GM12878 (cell line): ENCODE results near the gene GTSE1. TPM values are rescaled to one million over a fixed set of nuclear protein-coding genes. Genes with fewer than 3 reads are reported as not detected.

Experiments used
- ATAC-seq: fragments of 200-7000 bp; cut with Tn5 transposase; 3 replicates; pipeline ENCODE4 v1.9.1; 2020; ENCODE audit warnings: mild to moderate bottlenecking, moderate library complexity
- BruUV-seq: library from RNA; stranded (reverse); fragments of 400-500 nt; replicated peaks from 2 replicates; lab custom pipeline; 2021; lab: Mats Ljungman, UMichigan
- CTCF ChIA-PET: fragments of 300-600 bp; sonication (Branson Sonifier 250); formaldehyde crosslinking; extraction: SDS; loops from one replicate; lab custom pipeline; 2021; ENCODE audit warnings: inconsistent platforms; lab: Yijun Ruan, JAX
- POLR2A ChIA-PET: fragments of 350-600 bp; formaldehyde crosslinking; extraction: SDS; loops from one replicate; lab custom pipeline; 2021; ENCODE audit warnings: inconsistent platforms; lab: Charles Lee
- RAD21 ChIA-PET: fragments of 300-600 bp; sonication (Branson Sonifier 250); formaldehyde crosslinking; loops from one replicate; lab custom pipeline; 2023; ENCODE audit warnings: antibody characterized with exemption; ENCODE audit not compliant: unreplicated experiment; lab: Charles Lee
- SMC1A ChIA-PET: fragments of 300-600 bp; sonication (Branson Sonifier 250); formaldehyde crosslinking; loops from one replicate; lab custom pipeline; 2023; ENCODE audit not compliant: unreplicated experiment, uncharacterized antibody; lab: Charles Lee
- DNase-seq: peaks from one replicate; pipeline ENCODE4 v3.0.0-alpha.2; 2011; ENCODE audit warnings: low read depth, low spot score
- FAIRE-seq: peaks from 3 replicates; lab custom pipeline; 2011; peaks lifted over from hg19 to GRCh38; lab: Jason Lieb, UNC
- H2AFZ ChIP-seq: 2 replicates; pipeline ENCODE4 v1.6.0; 2011; ENCODE audit warnings: low read depth, low read length, control low read depth; ENCODE audit not compliant: control insufficient read depth
- H3K27ac ChIP-seq: 2 replicates; pipeline ENCODE4 v1.5.1; 2011; ENCODE audit warnings: control low read depth; ENCODE audit not compliant: control insufficient read depth, insufficient read depth
- H3K27me3 ChIP-seq, 2 experiments: replicated peaks in 1 of 2; 2 replicates each; pipeline versions ENCODE4 v1.6.0 to v1.6.1; 2011; ENCODE audit warnings: low read length in 1 of 2; ENCODE audit not compliant: control insufficient read depth in 2 of 2, insufficient read depth in 2 of 2
- H3K36me3 ChIP-seq, 2 experiments: 2 replicates each; pipeline ENCODE4 v1.5.1; 2011; ENCODE audit warnings: low read length in 1 of 2; ENCODE audit not compliant: control insufficient read depth in 2 of 2, insufficient read depth in 2 of 2
- H3K4me1 ChIP-seq: 2 replicates; pipeline ENCODE4 v1.6.1; 2011; ENCODE audit warnings: mild to moderate bottlenecking, low read length, moderate library complexity, mixed read lengths; ENCODE audit not compliant: control insufficient read depth, insufficient read depth
- H3K4me2 ChIP-seq: 2 replicates; pipeline ENCODE4 v1.6.0; 2011; ENCODE audit warnings: control low read depth; ENCODE audit not compliant: control insufficient read depth, insufficient read depth
- H3K4me3 ChIP-seq: fragments of 200-600 bp; sonication (generic); 2 replicates; pipeline ENCODE4 v1.5.1; 2016
- H3K79me2 ChIP-seq: 2 replicates; pipeline ENCODE4 v1.6.0; 2011; ENCODE audit warnings: low read length; ENCODE audit not compliant: control insufficient read depth, insufficient read depth
- H3K9ac ChIP-seq: 2 replicates; pipeline ENCODE4 v1.8.0; 2011; ENCODE audit warnings: low read length, control low read depth, mixed read lengths; ENCODE audit not compliant: control insufficient read depth, insufficient read depth
- H3K9me3 ChIP-seq: replicated peaks from 3 replicates; pipeline ENCODE4 v1.5.1; 2011; ENCODE audit warnings: mild to moderate bottlenecking, low read length; ENCODE audit not compliant: control insufficient read depth, insufficient read depth
- H4K20me1 ChIP-seq: 2 replicates; pipeline ENCODE4 v1.6.0; 2011; ENCODE audit not compliant: control insufficient read depth, insufficient read depth
- BRCA1 ChIP-seq: IDR thresholded peaks from 2 replicates; pipeline ENCODE4 v1.6.1; 2011; ENCODE audit warnings: low read depth, low read length, improper control_type of control experiment
- CBX3 ChIP-seq: fragments of 200-600 bp; sonication (generic); IDR thresholded peaks from 2 replicates; pipeline ENCODE4 v1.6.1; 2016; ENCODE audit warnings: low read depth, borderline replicate concordance
- HCFC1 ChIP-seq: fragments of 150-350 bp; IDR thresholded peaks from 2 replicates; pipeline ENCODE4 v1.6.1; 2014; ENCODE audit warnings: low read length
- HDAC2 ChIP-seq: fragments of 200-600 bp; sonication (generic); IDR thresholded peaks from 2 replicates; pipeline ENCODE4 v1.6.1; 2017
- HDGF ChIP-seq: fragments of 450-650 bp; IDR thresholded peaks from 2 replicates; pipeline ENCODE4 v1.6.1; 2016; ENCODE audit warnings: antibody characterized with exemption
- IRF3 ChIP-seq: fragments of 450-650 bp; IDR thresholded peaks from 2 replicates; pipeline ENCODE4 v1.6.1; 2014; ENCODE audit warnings: mild to moderate bottlenecking
- NFIC ChIP-seq: IDR thresholded peaks from 2 replicates; pipeline ENCODE4 v1.6.1; 2012; ENCODE audit warnings: low read depth, mild to moderate bottlenecking, inconsistent platforms, low read length, moderate library complexity
- PML ChIP-seq: IDR thresholded peaks from 2 replicates; pipeline ENCODE4 v1.6.1; 2012; ENCODE audit warnings: low read length, inconsistent platforms
- POLR2AphosphoS5 ChIP-seq: IDR thresholded peaks from 2 replicates; pipeline ENCODE4 v1.6.1; 2011; ENCODE audit warnings: mild to moderate bottlenecking, low read length, inconsistent platforms
- RELA ChIP-seq: fragments of 450-650 bp; IDR thresholded peaks from 2 replicates; pipeline ENCODE4 v1.8.0; 2014; ENCODE audit warnings: borderline replicate concordance; ENCODE audit not compliant: partially characterized antibody
- USF2 ChIP-seq: IDR thresholded peaks from 2 replicates; pipeline ENCODE4 v1.6.1; 2011; ENCODE audit warnings: low read depth, low read length, improper control_type of control experiment, borderline replicate concordance
- WGBS: methylation state at CpG from one replicate; pipeline ENCODE4 v1.1.6; 2016; ENCODE audit warnings: low lambda C conversion rate; ENCODE audit not compliant: insufficient replicate concordance, insufficient coverage; ENCODE audit errors: missing lambda C conversion rate; 5-methylcytosine and 5-hydroxymethylcytosine counted together
- in situ Hi-C: fragments of 300-500 bp; cut with MboI; formaldehyde crosslinking; loops from 9 replicates; pipeline ENCODE4 v1.14.3; 2018; ENCODE audit warnings: mixed read lengths
- intact Hi-C: fragments of 100-400 bp; cut with micrococcal nuclease; formaldehyde crosslinking; loops from one replicate; pipeline ENCODE4 v1.14.2; 2022; ENCODE audit not compliant: unreplicated experiment
- polyA plus RNA-seq, 11 experiments: library from polyadenylated mRNA; depleted of rRNA in 4 of 11; unstranded in 6 of 11; stranded (reverse) in 5 of 11; fragments of >200 nt; fragmentation: Nextera tagmentation in 4 of 11; fragmentation: Illumina TruSeq in 1 of 11; extraction: Ambion mirVana in 4 of 11; extraction: Trizol in 1 of 11; gene quantifications; 1 replicate in 1 of 11; 2 replicates in 10 of 11; pipeline versions ENCODE4 v1.2.1 to v1.2.3, GENCODE V29; 2011 to 2016; ENCODE audit warnings: inconsistent platforms in 2 of 11, missing spikeins in 2 of 11, low read depth in 1 of 11
- total RNA-seq, 4 experiments: library from RNA; depleted of rRNA in 3 of 4; stranded (reverse); fragments of >200 nt in 3 of 4; fragmentation: Illumina TruSeq in 1 of 4; extraction: Trizol in 1 of 4; gene quantifications; 2 replicates each; pipeline versions ENCODE4 v1.2.1 to v1.2.3, GENCODE V29; 2013 to 2021

The GTSE1 gene
- total and polyA plus RNA-seq, 10 of the 15 experiments (the other 5 are each of a cell fraction or from before 2014, with no cell fraction given) = 6.6 to 46.2 (median 32.3) TPM

- Histone ChIP-seq H3K9me3 (no peaks in the 10 kb centered on the region; the same call in 2 of the 3 replicates), H3K9ac (no peak overlapping the region), H3K4me3 (no peak overlapping the region), H3K4me1 (no peaks in the 10 kb centered on the region), H3K4me2 (no peak overlapping the region), H3K27me3 (no peaks in the 10 kb centered on the region), H3K27ac (no peak overlapping the region), H4K20me1 (no peaks in the 10 kb centered on the region), H3K79me2 (no peaks in the 10 kb centered on the region), H3K36me3 (no peaks in the 10 kb centered on the region), H2AFZ (no peak overlapping the region)
- intact Hi-C loops (no loop called here), in situ Hi-C loops (loop anchor here (5.0 kb wide), 1 partner anchor 174 kb away; no protein-coding TSS in a partner anchor)
- POLR2A ChIA-PET = no interaction called here
- TF ChIP-seq USF2 = no peak
- TF ChIP-seq HDGF = no peak
- SMC1A ChIA-PET = interaction anchor here (0.6 to 2.6 kb wide), 11 partner anchors 18 to 205 kb away, joined by 3 to 44 read pairs (median 4); no protein-coding TSS in a partner anchor
- RAD21 ChIA-PET = interaction anchor here (1.1 to 3.0 kb wide), 5 partner anchors 53 to 324 kb away, joined by 3 to 56 read pairs (median 5); no protein-coding TSS in a partner anchor
- CTCF ChIA-PET = interaction anchor here (0.6 to 3.2 kb wide), 26 partner anchors 12 to 412 kb away, joined by 3 to 141 read pairs (median 4); partner anchors contain the start of gene TRMU
- DNase-seq (no peak), FAIRE-seq (no peak), ATAC-seq (no peak)
- BruUV-seq = no TSS peak
- 27% methylated on average over 9 of the region's 12 CpGs for WGBS
Observed at GRCh38 chr22:46368422-46368821, 71.8 kb downstream of the GTSE1 start.

GRCh38 chr22:46368871-46369715 lies 72.4 kb downstream of the GTSE1 start:
- Histone ChIP-seq H3K4me2 (no peak overlapping the region), H3K79me2 (no peaks in the 10 kb centered on the region), H4K20me1 (no peaks in the 10 kb centered on the region), H3K9ac (no peak overlapping the region), H3K4me3 (no peak overlapping the region), H2AFZ (no peak overlapping the region), H3K27ac (no peak overlapping the region), H3K27me3 (no peaks in the 10 kb centered on the region), H3K36me3 (no peaks in the 10 kb centered on the region), H3K9me3 (no peaks in the 10 kb centered on the region; the same call in 2 of the 3 replicates), H3K4me1 (peaks cover 5% of the 10 kb centered on the region)
- ChIA-PET POLR2A (no interaction called here), SMC1A (interaction anchor here (2.3 to 2.5 kb wide), 2 partner anchors 172 to 177 kb away, joined by 8 to 44 read pairs; no protein-coding TSS in a partner anchor), RAD21 (interaction anchor here (1.3 to 3.0 kb wide), 3 partner anchors 173 to 194 kb away, joined by 5 to 56 read pairs (median 8); no protein-coding TSS in a partner anchor), CTCF (interaction anchor here (1.6 to 3.2 kb wide), 4 partner anchors 16 to 174 kb away, joined by 4 to 141 read pairs (median 6); no protein-coding TSS in a partner anchor)
- no TSS peak for BruUV-seq
- WGBS = 69% methylated on average over 29 of the region's 31 CpGs
- FAIRE-seq = no peak
- in situ Hi-C loops = loop anchor here (5.0 kb wide), 1 partner anchor 173 kb away; no protein-coding TSS in a partner anchor
- intact Hi-C loops = no loop called here
- ATAC-seq = no peak
- no peak for DNase-seq
- no peak for TF ChIP-seq PML
- TF ChIP-seq BRCA1 = no peak
- no peak for TF ChIP-seq NFIC
- no peak for TF ChIP-seq HDAC2
- TF ChIP-seq RELA = no peak
- TF ChIP-seq HCFC1 = no peak
- TF ChIP-seq IRF3 = no peak
- no peak for TF ChIP-seq POLR2AphosphoS5
- no peak for TF ChIP-seq CBX3
